HG03139 (cell line): ENCODE results near the gene KDM8.
"Not testable (repeated sequence)": the region's sequence is repeated elsewhere in the genome, so short reads cannot be mapped to it uniquely, and the experiment has no call there.

Source experiments
- ATAC-seq: cut with Tn5 transposase; IDR thresholded peaks from one replicate; pipeline ENCODE4 v1.9.1; 2021; ENCODE audit not compliant: unreplicated experiment

The KDM8 gene

GRCh38 chr16:27190316-27190871 is 12.9 kb upstream of the KDM8 start:
- ATAC-seq = no peak

GRCh38 chr16:27191352-27191924 is 11.9 kb upstream of the KDM8 start:
- no peak for ATAC-seq

GRCh38 chr16:27193300-27193990 is 9.9 kb upstream of the KDM8 start:
- no peak for ATAC-seq

GRCh38 chr16:27195076-27195741 is 8.1 kb upstream of the KDM8 start:
- ATAC-seq = no peak

- no peak for ATAC-seq
Observed at GRCh38 chr16:27195941-27196595, 7.3 kb upstream of the KDM8 start.

- ATAC-seq = no peak
Observed at GRCh38 chr16:27197004-27197403, 6.3 kb upstream of the KDM8 start.

GRCh38 chr16:27198451-27199234 is 4.7 kb upstream of the KDM8 start:
- no peak for ATAC-seq

GRCh38 chr16:27199235-27199586 is 4.1 kb upstream of the KDM8 start:
- ATAC-seq = no peak

- no peak for ATAC-seq
Observed at GRCh38 chr16:27199736-27200135, 3.6 kb upstream of the KDM8 start.

GRCh38 chr16:27200914-27201313 is 2.4 kb upstream of the KDM8 start:
- not testable (repeated sequence) for ATAC-seq

GRCh38 chr16:27202923-27203506 is 311 bp upstream of the KDM8 start:
- ATAC-seq = peak; percentile 64

GRCh38 chr16:27204312-27204915 is 1.1 kb downstream of the KDM8 start:
- no peak for ATAC-seq

- ATAC-seq = no peak
Observed at GRCh38 chr16:27205423-27206065, 2.2 kb downstream of the KDM8 start.

- ATAC-seq = not testable (repeated sequence)
Observed at GRCh38 chr16:27207121-27207520, 3.8 kb downstream of the KDM8 start.

GRCh38 chr16:27208081-27208680 is 4.9 kb downstream of the KDM8 start:
- no peak for ATAC-seq

GRCh38 chr16:27208796-27209195 is 5.5 kb downstream of the KDM8 start:
- no peak for ATAC-seq

GRCh38 chr16:27209591-27209990 is 6.3 kb downstream of the KDM8 start:
- no peak for ATAC-seq

- no peak for ATAC-seq
Observed at GRCh38 chr16:27210174-27210573, 6.8 kb downstream of the KDM8 start.

GRCh38 chr16:27211026-27211425 is 7.7 kb downstream of the KDM8 start:
- no peak for ATAC-seq
